Activated naive CD4-positive, alpha-beta T cell treated with anti-CD3 and anti-CD28 coated beads, Interleukin-2, amount 50 U/mL, for 24 hours (primary cell): Measurements from ENCODE around the gene SPATA9.

Experiments
- H3K27ac Mint-ChIP-seq: one replicate; pipeline ENCODE4 v1.8.0; 2021; ENCODE audit warnings: mild to moderate bottlenecking, mixed read lengths
- H3K27me3 Mint-ChIP-seq: one replicate; pipeline ENCODE4 v1.8.0; 2021; ENCODE audit warnings: mixed read lengths
- H3K36me3 Mint-ChIP-seq: one replicate; pipeline ENCODE4 v1.8.0; 2021; ENCODE audit warnings: mixed read lengths
- H3K4me1 Mint-ChIP-seq: one replicate; pipeline ENCODE4 v1.8.0; 2021; ENCODE audit warnings: mixed read lengths
- H3K4me3 Mint-ChIP-seq: one replicate; pipeline ENCODE4 v1.8.0; 2021; ENCODE audit warnings: mild to moderate bottlenecking, mixed read lengths
- H3K9me3 Mint-ChIP-seq: one replicate; pipeline ENCODE4 v1.8.0; 2021; ENCODE audit warnings: mixed read lengths

The SPATA9 gene

GRCh38 chr5:95626701-95627100, 56.1 kb downstream of the SPATA9 start:
- Mint-ChIP-seq H3K4me3 (no peak overlapping the region), H3K27ac (no peak overlapping the region), H3K4me1 (peaks cover 39% of the 10 kb centered on the region), H3K27me3 (no peaks in the 10 kb centered on the region), H3K36me3 (no peaks in the 10 kb centered on the region), H3K9me3 (no peaks in the 10 kb centered on the region)

- H3K27me3 Mint-ChIP-seq: no peaks in the 10 kb centered on the region
- no peaks in the 10 kb centered on the region for H3K36me3 Mint-ChIP-seq
- H3K4me1 Mint-ChIP-seq: peaks cover 36% of the 10 kb centered on the region
- no peak overlapping the region for H3K4me3 Mint-ChIP-seq
- no peaks in the 10 kb centered on the region for H3K9me3 Mint-ChIP-seq
- no peak overlapping the region for H3K27ac Mint-ChIP-seq
Measured at GRCh38 chr5:95624368-95624767, 58.4 kb downstream of the SPATA9 start.

- Mint-ChIP-seq H3K4me3 (no peak overlapping the region), H3K27me3 (no peaks in the 10 kb centered on the region), H3K27ac (peak overlapping the region; percentile 9), H3K9me3 (no peaks in the 10 kb centered on the region), H3K36me3 (no peaks in the 10 kb centered on the region), H3K4me1 (peaks cover 41% of the 10 kb centered on the region)
Measured at GRCh38 chr5:95623706-95624105, 59.1 kb downstream of the SPATA9 start.

GRCh38 chr5:95621839-95622629, 60.8 kb downstream of the SPATA9 start:
- no peaks in the 10 kb centered on the region for H3K27me3 Mint-ChIP-seq
- H3K4me3 Mint-ChIP-seq: peak overlapping the region; percentile 88
- no peaks in the 10 kb centered on the region for H3K9me3 Mint-ChIP-seq
- H3K36me3 Mint-ChIP-seq: no peaks in the 10 kb centered on the region
- H3K27ac Mint-ChIP-seq: peak overlapping the region; percentile 98
- peaks cover 52% of the 10 kb centered on the region for H3K4me1 Mint-ChIP-seq

- Mint-ChIP-seq H3K4me3 (peak overlapping the region; percentile 88), H3K9me3 (no peaks in the 10 kb centered on the region), H3K27me3 (no peaks in the 10 kb centered on the region), H3K36me3 (no peaks in the 10 kb centered on the region), H3K27ac (peak overlapping the region; percentile 98), H3K4me1 (peaks cover 60% of the 10 kb centered on the region)
Measured at GRCh38 chr5:95620870-95621838, 61.6 kb downstream of the SPATA9 start.

DNA sequence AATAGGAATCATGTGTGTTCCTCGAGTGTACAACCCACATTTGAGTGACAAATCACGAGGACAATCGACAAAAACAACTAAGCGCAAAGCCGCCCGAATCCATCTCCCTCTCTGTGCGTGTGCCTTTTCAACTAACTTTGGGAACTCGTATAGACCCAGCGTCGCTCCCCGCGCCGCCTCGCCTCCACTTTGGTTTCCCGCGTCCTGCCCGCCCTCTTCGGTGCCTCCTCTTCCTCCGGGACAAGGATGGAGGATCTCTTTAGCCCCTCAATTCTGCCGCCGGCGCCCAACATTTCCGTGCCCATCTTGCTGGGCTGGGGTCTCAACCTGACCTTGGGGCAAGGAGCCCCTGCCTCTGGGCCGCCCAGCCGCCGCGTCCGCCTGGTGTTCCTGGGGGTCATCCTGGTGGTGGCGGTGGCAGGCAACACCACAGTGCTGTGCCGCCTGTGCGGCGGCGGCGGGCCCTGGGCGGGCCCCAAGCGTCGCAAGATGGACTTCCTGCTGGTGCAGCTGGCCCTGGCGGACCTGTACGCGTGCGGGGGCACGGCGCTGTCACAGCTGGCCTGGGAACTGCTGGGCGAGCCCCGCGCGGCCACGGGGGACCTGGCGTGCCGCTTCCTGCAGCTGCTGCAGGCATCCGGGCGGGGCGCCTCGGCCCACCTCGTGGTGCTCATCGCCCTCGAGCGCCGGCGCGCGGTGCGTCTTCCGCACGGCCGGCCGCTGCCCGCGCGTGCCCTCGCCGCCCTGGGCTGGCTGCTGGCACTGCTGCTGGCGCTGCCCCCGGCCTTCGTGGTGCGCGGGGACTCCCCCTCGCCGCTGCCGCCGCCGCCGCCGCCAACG, 62.5 kb downstream of the SPATA9 start, which contains the start of gene GPR150:
Gene GPR150 (plus strand): TSS at position 58 of the 840 bp plus-strand sequence. CDS start 189 bp downstream, at position 247.
- H3K27ac Mint-ChIP-seq: peak within 1 kb of the TSS; percentile 90
- no peaks in the 10 kb centered on the region for H3K36me3 Mint-ChIP-seq
- H3K9me3 Mint-ChIP-seq: no peaks in the 10 kb centered on the region
- H3K4me3 Mint-ChIP-seq: peak within 1 kb of the TSS; percentile 94
- H3K4me1 Mint-ChIP-seq: peaks cover 65% of the 10 kb centered on the region
- no peaks in the 10 kb centered on the region for H3K27me3 Mint-ChIP-seq

DNA sequence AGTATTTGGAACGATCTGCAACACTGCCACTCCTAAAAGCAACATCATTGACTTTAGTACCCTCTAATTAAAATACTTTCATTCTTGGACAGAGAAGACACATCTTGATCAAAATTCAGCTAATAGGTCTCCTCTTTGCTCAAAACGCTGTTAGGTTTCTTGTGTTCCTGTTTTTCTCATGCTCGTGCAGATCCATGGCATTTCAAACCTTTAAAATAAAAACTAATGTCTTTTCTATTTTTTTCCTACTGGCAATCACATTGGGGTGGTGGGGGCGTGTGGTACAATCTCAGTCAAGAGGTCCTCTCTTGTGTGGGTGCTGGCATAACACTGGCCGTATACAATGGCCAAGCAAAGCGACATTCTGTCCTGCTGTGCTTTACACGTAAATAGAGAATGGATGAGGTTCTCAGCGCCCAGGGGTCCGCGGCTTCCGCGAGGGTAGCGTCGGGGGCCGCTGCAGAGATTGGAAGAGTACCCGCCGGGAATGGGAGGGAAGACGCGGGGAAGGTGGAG, 63.2 kb downstream of the SPATA9 start:
- Mint-ChIP-seq H3K4me1 (peaks cover 70% of the 10 kb centered on the region), H3K27ac (peak overlapping the region; percentile 90), H3K36me3 (peaks cover 3% of the 10 kb centered on the region), H3K27me3 (no peaks in the 10 kb centered on the region), H3K4me3 (peak overlapping the region; percentile 94), H3K9me3 (no peaks in the 10 kb centered on the region)

GRCh38 chr5:95619096-95619495, 63.7 kb downstream of the SPATA9 start:
- peaks cover 68% of the 10 kb centered on the region for H3K4me1 Mint-ChIP-seq
- peaks cover under 1% of the 10 kb centered on the region for H3K9me3 Mint-ChIP-seq
- no peaks in the 10 kb centered on the region for H3K27me3 Mint-ChIP-seq
- peak overlapping the region; percentile 94 for H3K4me3 Mint-ChIP-seq
- H3K27ac Mint-ChIP-seq: peak overlapping the region; percentile 90
- peaks cover 3% of the 10 kb centered on the region for H3K36me3 Mint-ChIP-seq

- Mint-ChIP-seq H3K4me3 (no peak overlapping the region), H3K36me3 (peaks cover 10% of the 10 kb centered on the region), H3K9me3 (peaks cover 7% of the 10 kb centered on the region), H3K27ac (no peak overlapping the region), H3K4me1 (peaks cover 53% of the 10 kb centered on the region), H3K27me3 (no peaks in the 10 kb centered on the region)
Measured at GRCh38 chr5:95617057-95617456, 65.7 kb downstream of the SPATA9 start.

- H3K27ac Mint-ChIP-seq: no peak overlapping the region
- H3K9me3 Mint-ChIP-seq: peaks cover 7% of the 10 kb centered on the region
- H3K27me3 Mint-ChIP-seq: no peaks in the 10 kb centered on the region
- H3K4me3 Mint-ChIP-seq: no peak overlapping the region
- peaks cover 10% of the 10 kb centered on the region for H3K36me3 Mint-ChIP-seq
- H3K4me1 Mint-ChIP-seq: peaks cover 46% of the 10 kb centered on the region
Measured at GRCh38 chr5:95615164-95615467, 67.7 kb downstream of the SPATA9 start.

GRCh38 chr5:95613514-95613913, 69.3 kb downstream of the SPATA9 start:
- Mint-ChIP-seq H3K4me1 (peaks cover 32% of the 10 kb centered on the region), H3K4me3 (no peak overlapping the region), H3K36me3 (peaks cover 10% of the 10 kb centered on the region), H3K27me3 (no peaks in the 10 kb centered on the region), H3K9me3 (peaks cover 7% of the 10 kb centered on the region), H3K27ac (no peak overlapping the region)

DNA sequence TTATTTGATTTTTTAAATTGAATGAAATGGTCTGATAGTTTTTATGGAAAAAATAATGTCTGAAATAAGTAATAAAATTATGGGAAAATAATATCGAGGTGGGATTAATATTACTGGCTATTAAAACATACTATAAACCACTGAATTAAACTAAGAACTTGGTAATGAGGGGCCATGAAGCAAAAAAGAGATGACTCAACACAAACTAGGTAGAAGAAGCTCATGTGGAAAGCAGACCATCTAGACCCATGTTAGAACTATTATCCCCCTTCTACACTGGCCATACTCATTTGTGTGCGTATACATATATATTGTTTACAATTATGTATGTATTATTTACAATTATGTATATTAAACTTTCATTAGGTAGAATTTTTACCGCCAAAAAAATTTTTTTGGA, 71.4 kb downstream of the SPATA9 start:
- no peak overlapping the region for H3K27ac Mint-ChIP-seq
- H3K36me3 Mint-ChIP-seq: peaks cover 11% of the 10 kb centered on the region
- no peaks in the 10 kb centered on the region for H3K27me3 Mint-ChIP-seq
- peaks cover 7% of the 10 kb centered on the region for H3K9me3 Mint-ChIP-seq
- H3K4me3 Mint-ChIP-seq: no peak overlapping the region
- H3K4me1 Mint-ChIP-seq: peaks cover 16% of the 10 kb centered on the region

DNA sequence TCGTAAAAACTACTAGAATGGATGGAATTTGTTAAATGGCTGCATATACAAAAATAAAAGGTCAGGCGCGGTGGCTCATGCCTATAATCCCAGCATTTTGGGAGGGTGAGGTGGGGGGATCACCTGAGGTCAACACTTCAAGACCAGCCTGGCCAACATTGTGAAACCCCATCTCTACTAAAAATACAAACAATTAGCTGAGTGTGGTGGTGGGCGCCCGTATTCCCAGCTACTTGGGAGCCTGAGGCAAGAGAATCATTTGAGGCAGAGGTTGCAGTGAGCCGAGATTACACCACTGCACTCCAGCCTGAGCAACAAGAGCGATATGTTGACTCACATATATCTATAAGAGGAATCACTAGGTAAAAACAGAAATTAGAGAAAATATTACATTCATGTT, 72.2 kb downstream of the SPATA9 start:
- Mint-ChIP-seq H3K4me1 (peaks cover 11% of the 10 kb centered on the region), H3K36me3 (peaks cover 11% of the 10 kb centered on the region), H3K27me3 (no peaks in the 10 kb centered on the region), H3K27ac (no peak overlapping the region), H3K4me3 (no peak overlapping the region), H3K9me3 (peaks cover 7% of the 10 kb centered on the region)

DNA sequence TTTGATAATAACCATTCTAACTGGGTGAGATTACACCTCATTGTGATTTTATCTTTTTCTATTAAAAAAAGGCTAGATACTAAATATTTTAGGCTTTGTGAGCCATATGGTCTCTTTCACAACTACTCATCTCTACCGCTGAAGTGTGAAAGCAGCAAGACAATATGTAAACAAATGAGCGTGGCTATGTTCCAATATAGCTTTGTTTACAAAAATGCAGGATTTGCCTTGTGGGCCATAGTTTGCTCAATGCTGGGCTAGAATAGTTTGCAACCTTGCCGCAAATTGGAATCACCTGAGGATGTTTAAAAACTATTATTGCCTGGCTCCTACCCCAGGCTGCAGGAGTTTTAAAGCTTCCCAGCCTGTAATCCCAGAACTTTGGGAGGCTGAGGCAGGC, 73.1 kb downstream of the SPATA9 start:
- no peaks in the 10 kb centered on the region for H3K27me3 Mint-ChIP-seq
- H3K36me3 Mint-ChIP-seq: peaks cover 12% of the 10 kb centered on the region
- H3K9me3 Mint-ChIP-seq: peaks cover 7% of the 10 kb centered on the region
- H3K27ac Mint-ChIP-seq: no peak overlapping the region
- H3K4me3 Mint-ChIP-seq: no peak overlapping the region
- peaks cover 4% of the 10 kb centered on the region for H3K4me1 Mint-ChIP-seq
